Activated CD4-positive, alpha-beta T cell treated with anti-CD3 and anti-CD28 coated beads, Interleukin-2, amount 10 ng/mL, durations not matched to agents 7 days and 5 days (primary cell): Measurements from ENCODE around the gene MACROD1. TPM values are rescaled to one million over a fixed set of nuclear protein-coding genes. Genes with fewer than 3 reads are reported as not detected.

Source experiments
- CTCF ChIA-PET: fragments of 350-600 bp; sonication (Branson Sonifier 250); formaldehyde crosslinking; loops from one replicate; lab custom pipeline; 2021; ENCODE audit warnings: antibody characterized with exemption; lab: Charles Lee
- POLR2A ChIA-PET: fragments of 350-600 bp; sonication (Branson Sonifier 250); formaldehyde crosslinking; loops from one replicate; lab custom pipeline; 2021; ENCODE audit warnings: antibody characterized with exemption; lab: Charles Lee
- DNase-seq: peaks from one replicate; pipeline ENCODE4 v3.0.0-alpha.2; 2020
- H3K27ac Mint-ChIP-seq: one replicate; pipeline ENCODE4 v1.8.0; 2021; ENCODE audit warnings: mild to moderate bottlenecking, moderate library complexity, mixed read lengths
- H3K27me3 Mint-ChIP-seq: one replicate; pipeline ENCODE4 v1.8.0; 2021; ENCODE audit warnings: mixed read lengths
- H3K36me3 Mint-ChIP-seq: one replicate; pipeline ENCODE4 v1.8.0; 2021; ENCODE audit warnings: low read depth, mixed read lengths
- H3K4me1 Mint-ChIP-seq: one replicate; pipeline ENCODE4 v1.8.0; 2021; ENCODE audit warnings: mixed read lengths
- H3K4me3 Mint-ChIP-seq: one replicate; pipeline ENCODE4 v1.8.0; 2021; ENCODE audit warnings: mild to moderate bottlenecking, moderate library complexity, mixed read lengths
- H3K9me3 Mint-ChIP-seq: one replicate; pipeline ENCODE4 v1.8.0; 2021; ENCODE audit warnings: mixed read lengths
- total RNA-seq, 2 experiments: library from RNA; stranded (reverse); gene quantifications; one replicate each; pipeline ENCODE4 v1.2.3, GENCODE V29; 2021

Gene MACROD1, protein sequence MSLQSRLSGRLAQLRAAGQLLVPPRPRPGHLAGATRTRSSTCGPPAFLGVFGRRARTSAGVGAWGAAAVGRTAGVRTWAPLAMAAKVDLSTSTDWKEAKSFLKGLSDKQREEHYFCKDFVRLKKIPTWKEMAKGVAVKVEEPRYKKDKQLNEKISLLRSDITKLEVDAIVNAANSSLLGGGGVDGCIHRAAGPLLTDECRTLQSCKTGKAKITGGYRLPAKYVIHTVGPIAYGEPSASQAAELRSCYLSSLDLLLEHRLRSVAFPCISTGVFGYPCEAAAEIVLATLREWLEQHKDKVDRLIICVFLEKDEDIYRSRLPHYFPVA
- total RNA-seq, result 10 to 100 TPM in 1 of 2 experiments, 1 to 10 TPM in 1; 9.2 to 11.6 TPM

DNA sequence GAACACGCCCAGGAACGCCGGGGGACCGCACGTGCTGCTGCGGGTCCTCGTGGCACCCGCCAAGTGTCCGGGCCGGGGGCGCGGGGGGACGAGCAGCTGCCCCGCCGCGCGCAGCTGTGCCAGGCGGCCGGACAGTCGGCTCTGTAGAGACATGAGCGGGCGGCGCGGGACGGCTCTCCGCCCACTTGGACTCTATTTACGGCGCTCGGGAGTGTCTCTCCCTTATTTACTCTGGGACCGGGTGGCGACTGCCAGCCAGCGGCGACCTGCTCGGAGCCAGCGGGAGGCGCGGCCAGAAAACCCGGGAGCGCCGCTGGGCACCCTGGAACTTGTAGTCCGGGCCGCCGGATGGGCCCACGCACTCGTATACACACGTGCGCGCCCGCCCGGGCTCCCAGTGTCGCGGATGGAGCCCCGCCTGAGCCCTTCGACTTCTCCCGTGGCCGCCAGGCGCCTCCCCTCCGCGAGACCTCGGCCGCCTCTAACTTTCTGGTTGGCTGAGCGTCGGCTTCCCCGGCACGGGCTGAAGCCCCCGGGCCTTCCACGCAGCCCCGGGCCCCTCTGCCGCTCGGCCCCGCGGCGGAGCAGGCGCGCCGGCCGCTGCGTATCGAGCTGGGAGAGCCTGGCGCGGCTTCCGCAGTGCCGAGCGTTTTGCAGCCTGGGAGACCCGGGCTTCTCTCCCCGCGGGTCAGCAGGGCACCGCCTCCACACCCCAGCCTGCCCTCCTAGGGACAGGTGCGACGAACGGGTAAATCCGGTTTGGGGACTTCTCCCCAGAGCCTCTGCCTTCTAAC is at the start of gene MACROD1:
Gene MACROD1, minus strand, starts transcription at position 272 of the 794 bp plus-strand sequence. Its CDS starts 119 bp downstream, at position 153.
- Mint-ChIP-seq H3K9me3 (no peaks in the 10 kb centered on the region), H3K4me3 (peak within 1 kb of the TSS; percentile 90), H3K27me3 (no peaks in the 10 kb centered on the region), H3K27ac (peak within 1 kb of the TSS; percentile 83), H3K36me3 (no peaks in the 10 kb centered on the region), H3K4me1 (peaks cover 16% of the 10 kb centered on the region)
- DNase-seq, result peak; percentile 83
- POLR2A ChIA-PET, result interaction anchor here (1.0 kb wide), 1 partner anchor 19 kb away, joined by 3 read pairs; no protein-coding TSS in a partner anchor
- CTCF ChIA-PET, result interaction anchor here (0.5 to 1.2 kb wide), 4 partner anchors 16 to 198 kb away, joined by 3 to 6 read pairs (median 3); no protein-coding TSS in a partner anchor

- no peaks in the 10 kb centered on the region for H3K27me3 Mint-ChIP-seq
- CTCF ChIA-PET, result interaction anchor here (0.5 to 10.1 kb wide), 6 partner anchors 8 to 89 kb away, joined by 3 to 94 read pairs (median 4); partner anchors contain the start of genes DNAJC4, NUDT22 and TRPT1
- peak overlapping the region; percentile 54 for H3K27ac Mint-ChIP-seq
- POLR2A ChIA-PET, result no interaction called here
- no peak for DNase-seq
- no peaks in the 10 kb centered on the region for H3K9me3 Mint-ChIP-seq
- peaks cover 55% of the 10 kb centered on the region for H3K36me3 Mint-ChIP-seq
- no peak overlapping the region for H3K4me3 Mint-ChIP-seq
- peaks cover 38% of the 10 kb centered on the region for H3K4me1 Mint-ChIP-seq
Observed at GRCh38 chr11:64211181-64211872, 45.4 kb upstream of the MACROD1 start.

DNA sequence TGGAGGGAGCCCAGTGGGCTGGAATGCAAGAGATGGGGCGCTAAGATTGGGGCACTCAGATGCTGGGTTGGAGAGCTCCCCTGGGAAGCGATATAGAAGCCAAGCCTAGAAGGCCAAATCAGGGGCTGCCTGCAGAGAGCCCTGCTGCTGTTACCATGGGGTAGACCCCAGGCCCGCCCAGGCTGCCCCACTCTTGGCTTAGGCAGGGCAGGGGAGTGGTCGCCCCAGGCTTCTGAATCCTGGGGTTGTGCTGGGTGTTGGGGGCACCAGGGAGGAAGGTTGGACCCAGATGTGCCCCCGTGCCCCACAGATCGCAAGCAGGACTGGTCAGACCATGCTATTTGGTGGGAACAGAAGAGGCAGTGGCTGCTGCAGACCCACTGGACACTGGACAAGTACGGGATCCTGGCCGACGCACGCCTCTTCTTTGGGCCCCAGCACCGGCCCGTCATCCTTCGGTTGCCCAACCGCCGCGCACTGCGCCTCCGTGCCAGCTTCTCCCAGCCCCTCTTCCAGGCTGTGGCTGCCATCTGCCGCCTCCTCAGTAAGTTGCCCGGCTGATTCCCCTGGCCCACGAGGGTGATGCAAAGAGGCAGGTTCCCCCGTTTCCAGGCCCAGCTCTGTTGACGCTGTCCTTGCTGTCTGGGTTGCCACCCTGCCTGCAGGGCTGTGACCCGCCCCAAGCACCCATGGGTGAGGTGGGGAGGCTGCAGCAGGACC is 44.5 kb upstream of the MACROD1 start:
- peaks cover 60% of the 10 kb centered on the region for H3K36me3 Mint-ChIP-seq
- no peaks in the 10 kb centered on the region for H3K9me3 Mint-ChIP-seq
- no peak overlapping the region for H3K27ac Mint-ChIP-seq
- DNase-seq, result no peak
- no peaks in the 10 kb centered on the region for H3K27me3 Mint-ChIP-seq
- H3K4me1 Mint-ChIP-seq, result peaks cover 47% of the 10 kb centered on the region
- CTCF ChIA-PET, result interaction anchor here (0.5 to 10.1 kb wide), 6 partner anchors 9 to 90 kb away, joined by 3 to 94 read pairs (median 4); partner anchors contain the start of genes DNAJC4, NUDT22 and TRPT1
- H3K4me3 Mint-ChIP-seq, result no peak overlapping the region
- POLR2A ChIA-PET, result no interaction called here

- H3K4me3 Mint-ChIP-seq, result no peak overlapping the region
- H3K36me3 Mint-ChIP-seq, result peaks cover 54% of the 10 kb centered on the region
Observed at GRCh38 chr11:64209563-64209843, 43.6 kb upstream of the MACROD1 start.

GRCh38 chr11:64208796-64209562 is 43.1 kb upstream of the MACROD1 start:
- DNase-seq, result no peak
- Mint-ChIP-seq H3K27me3 (no peaks in the 10 kb centered on the region), H3K9me3 (no peaks in the 10 kb centered on the region), H3K4me1 (peaks cover 53% of the 10 kb centered on the region), H3K36me3 (peaks cover 58% of the 10 kb centered on the region), H3K4me3 (peak overlapping the region; percentile 58), H3K27ac (peak overlapping the region; percentile 69)
- POLR2A ChIA-PET, result no interaction called here
- CTCF ChIA-PET, result interaction anchor here (1.2 to 10.1 kb wide), 5 partner anchors 9 to 42 kb away, joined by 3 to 141 read pairs (median 12); partner anchors contain the start of genes DNAJC4, NUDT22, PLCB3 and STIP1

More at GRCh38 chr11:64209563-64209843, 43.6 kb upstream of the MACROD1 start:
- ChIA-PET CTCF (interaction anchor here (1.2 to 10.1 kb wide), 3 partner anchors 9 to 17 kb away, joined by 3 to 141 read pairs (median 94); partner anchors contain the start of genes DNAJC4, NUDT22, STIP1 and TRPT1), POLR2A (no interaction called here)
- Mint-ChIP-seq H3K9me3 (no peaks in the 10 kb centered on the region), H3K27ac (peak overlapping the region; percentile 69), H3K27me3 (no peaks in the 10 kb centered on the region), H3K4me1 (peaks cover 47% of the 10 kb centered on the region)
- DNase-seq, result no peak

DNA sequence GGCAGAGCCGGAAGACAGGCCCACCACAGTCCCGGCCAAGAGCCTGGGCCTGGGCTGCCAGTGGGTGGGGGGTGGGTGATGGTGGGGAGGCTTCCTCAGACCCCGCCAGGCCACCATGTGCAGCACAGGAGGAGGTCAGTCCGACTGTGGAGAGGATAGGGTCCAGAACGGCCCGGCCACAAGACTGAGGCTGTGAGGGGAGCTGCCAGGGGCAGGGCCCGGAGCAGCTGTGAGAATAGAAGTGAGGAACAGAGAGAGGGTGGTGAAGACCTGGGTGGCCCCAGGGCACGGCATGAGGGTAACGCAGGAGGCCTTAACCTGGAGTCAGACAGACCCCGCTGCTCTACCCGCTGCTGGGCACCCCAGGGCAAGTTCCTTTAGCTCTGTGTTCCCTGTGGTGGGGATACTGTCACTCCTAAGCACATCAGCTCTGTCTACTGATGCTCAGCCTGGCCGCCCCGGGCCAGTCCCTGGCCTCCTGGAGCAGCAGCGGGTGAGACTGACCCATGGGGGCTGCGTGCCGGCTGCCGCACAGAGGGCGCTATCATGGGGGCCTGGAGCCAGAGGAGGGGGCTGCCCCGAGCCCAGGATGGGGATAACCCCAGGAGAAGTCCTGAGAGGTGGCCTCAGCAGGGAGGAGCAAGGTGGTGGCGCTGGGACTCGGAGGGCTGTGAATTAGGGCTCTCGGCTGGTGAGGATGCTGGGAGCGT is 42.3 kb upstream of the MACROD1 start:
- POLR2A ChIA-PET, result interaction anchor here (0.9 kb wide), 1 partner anchor 21 kb away, joined by 4 read pairs; no protein-coding TSS in a partner anchor
- peak overlapping the region; percentile 94 for H3K27ac Mint-ChIP-seq
- H3K4me3 Mint-ChIP-seq, result peak overlapping the region; percentile 89
- peaks cover 57% of the 10 kb centered on the region for H3K4me1 Mint-ChIP-seq
- no peak for DNase-seq
- H3K36me3 Mint-ChIP-seq, result peaks cover 61% of the 10 kb centered on the region
- CTCF ChIA-PET, result interaction anchor here (0.9 to 10.1 kb wide), 10 partner anchors 10 to 123 kb away, joined by 4 to 141 read pairs (median 14); partner anchors contain the start of genes DNAJC4, ESRRA, NUDT22 and PLCB3
- H3K27me3 Mint-ChIP-seq, result no peaks in the 10 kb centered on the region
- no peaks in the 10 kb centered on the region for H3K9me3 Mint-ChIP-seq

DNA sequence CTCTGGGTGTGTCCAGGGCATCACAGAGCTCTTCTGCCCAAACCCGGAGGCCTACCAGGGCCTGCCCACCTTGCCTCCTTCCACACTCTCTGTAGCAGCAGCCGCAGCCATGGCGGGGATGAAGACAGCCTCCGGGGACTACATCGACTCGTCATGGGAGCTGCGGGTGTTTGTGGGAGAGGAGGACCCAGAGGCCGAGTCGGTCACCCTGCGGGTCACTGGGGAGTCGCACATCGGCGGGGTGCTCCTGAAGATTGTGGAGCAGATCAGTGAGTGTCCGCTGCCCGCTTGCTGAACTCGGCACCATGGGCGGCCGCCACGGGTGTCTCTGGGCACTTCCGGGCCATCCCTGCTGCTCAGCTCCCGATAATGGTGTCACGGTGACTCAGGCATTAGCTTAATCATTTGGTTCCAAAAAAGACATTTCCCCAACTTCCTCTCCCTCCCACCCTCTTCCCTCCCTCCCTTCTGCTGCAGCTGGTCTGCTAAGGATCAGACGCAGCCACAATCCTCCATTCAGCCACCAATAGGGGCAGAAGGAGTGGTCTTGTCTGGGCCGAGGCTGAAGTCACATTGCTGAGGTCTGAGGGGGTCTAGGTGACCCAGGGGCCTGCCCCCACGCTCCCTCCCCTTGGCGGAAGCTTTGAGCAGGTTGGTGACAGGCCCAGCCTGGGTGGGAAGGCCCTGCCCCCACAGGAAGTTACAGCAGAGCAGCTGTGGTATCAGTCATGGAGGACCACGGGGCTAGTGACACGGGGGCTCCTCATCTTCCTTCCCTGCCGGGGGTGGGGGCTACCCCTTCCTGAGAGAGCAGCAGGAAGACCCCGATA is 41.6 kb upstream of the MACROD1 start:
- POLR2A ChIA-PET, result interaction anchor here (0.9 kb wide), 2 partner anchors 20 to 110 kb away, joined by 4 to 7 read pairs; partner anchors contain the start of genes PRDX5 and TRMT112
- Mint-ChIP-seq H3K4me1 (peaks cover 59% of the 10 kb centered on the region), H3K9me3 (no peaks in the 10 kb centered on the region)

GRCh38 chr11:64206457-64207255 is 40.7 kb upstream of the MACROD1 start, which contains the start of gene FERMT3:
Gene FERMT3, plus strand, starts transcription at chr11:64206721. Its CDS starts 644 bp downstream, at chr11:64207365.
- no peaks in the 10 kb centered on the region for H3K9me3 Mint-ChIP-seq
- DNase-seq, result peak; percentile 86
- H3K36me3 Mint-ChIP-seq, result peaks cover 64% of the 10 kb centered on the region
- no peaks in the 10 kb centered on the region for H3K27me3 Mint-ChIP-seq
- ChIA-PET CTCF (interaction anchor here (0.5 to 10.1 kb wide), 19 partner anchors 9 to 1651 kb away, joined by 3 to 141 read pairs (median 5); partner anchors contain the start of genes DNAJC4, ESRRA, MACROD1 and NUDT22), POLR2A (interaction anchor here (0.9 to 1.2 kb wide), 3 partner anchors 18 to 111 kb away, joined by 3 to 8 read pairs (median 7); partner anchors contain the start of genes PRDX5 and TRMT112)
- peak within 1 kb of the TSS; percentile 89 for H3K4me3 Mint-ChIP-seq
- peaks cover 53% of the 10 kb centered on the region for H3K4me1 Mint-ChIP-seq
- peak within 1 kb of the TSS; percentile 94 for H3K27ac Mint-ChIP-seq

More for the DNA sequence above, 41.6 kb upstream of the MACROD1 start:
- Mint-ChIP-seq H3K4me3 (peak overlapping the region; percentile 89), H3K36me3 (peaks cover 65% of the 10 kb centered on the region), H3K27me3 (no peaks in the 10 kb centered on the region), H3K27ac (peak overlapping the region; percentile 94)
- CTCF ChIA-PET, result interaction anchor here (0.9 to 10.1 kb wide), 17 partner anchors 10 to 161 kb away, joined by 3 to 141 read pairs (median 5); partner anchors contain the start of genes DNAJC4, ESRRA, MACROD1 and NUDT22
- DNase-seq, result peak; percentile 84

- Mint-ChIP-seq H3K27me3 (no peaks in the 10 kb centered on the region), H3K4me1 (peaks cover 51% of the 10 kb centered on the region), H3K27ac (peak overlapping the region; percentile 77), H3K4me3 (peak overlapping the region; percentile 33), H3K9me3 (no peaks in the 10 kb centered on the region), H3K36me3 (peaks cover 72% of the 10 kb centered on the region)
- ChIA-PET CTCF (interaction anchor here (0.6 to 10.1 kb wide), 27 partner anchors 8 to 1465 kb away, joined by 3 to 141 read pairs (median 6); partner anchors contain the start of genes DNAJC4, ESRRA, FKBP2 and GPR137), POLR2A (interaction anchor here (0.5 to 1.0 kb wide), 4 partner anchors 11 to 113 kb away, joined by 3 to 5 read pairs (median 4); partner anchors contain the start of gene TRMT112)
- peak; percentile 86 for DNase-seq
Observed at GRCh38 chr11:64204464-64204989, 38.6 kb upstream of the MACROD1 start.
